K562 (cell line): ENCODE data around the gene SGSH. TPM values are rescaled to one million over a fixed set of nuclear protein-coding genes. Genes with fewer than 3 reads are reported as not detected.

Experiments used
- ATAC-seq: fragments of 200-7000 bp; cut with Tn5 transposase; 3 replicates; pipeline ENCODE4 v1.9.1; 2020; ENCODE audit warnings: moderate library complexity
- BruUV-seq: library from RNA; stranded (reverse); fragments of 400-500 nt; replicated peaks from 2 replicates; lab custom pipeline; 2021; lab: Mats Ljungman, UMichigan
- CTCF ChIA-PET: fragments of 300-600 bp; formaldehyde crosslinking; extraction: SDS; loops from one replicate; lab custom pipeline; 2021; ENCODE audit warnings: low intra/inter-chr PET ratio; lab: Yijun Ruan, JAX
- POLR2A ChIA-PET: fragments of 300-600, 350-650 bp; sonication (Branson Sonifier 250); formaldehyde crosslinking; extraction: SDS; loops from one replicate; lab custom pipeline; 2021; ENCODE audit warnings: antibody characterized with exemption, inconsistent platforms; lab: Yijun Ruan, JAX
- DNase-seq, 4 experiments: peaks; one replicate each; pipeline versions ENCODE4 v3.0.0 to v3.0.0-alpha.2; 2011 to 2018; ENCODE audit warnings: low spot score in 3 of 4, mixed read lengths in 3 of 4; ENCODE audit errors: extremely low read depth in 1 of 4
- FAIRE-seq: peaks from 2 replicates; lab custom pipeline; 2011; peaks lifted over from hg19 to GRCh38; lab: Jason Lieb, UNC
- H2AFZ ChIP-seq: 2 replicates; pipeline ENCODE4 v1.6.0; 2011; ENCODE audit warnings: low read depth, low read length, control low read depth, inconsistent platforms
- H3K27ac ChIP-seq: fragments of 200-600 bp; 3 replicates; pipeline ENCODE4 v1.8.0; 2011; ENCODE audit warnings: low read depth, mild to moderate bottlenecking, control low read depth, inconsistent platforms, low read length, moderate library complexity, mixed read lengths; ENCODE audit errors: extremely low read depth
- H3K27me3 ChIP-seq, 2 experiments: fragments of 300-600 bp in 1 of 2; 2 replicates in 1 of 2; 3 replicates in 1 of 2; pipeline versions ENCODE4 v1.6.0 to v1.8.0; 2011; ENCODE audit warnings: inconsistent platforms in 2 of 2, low read length in 2 of 2, mild to moderate bottlenecking in 1 of 2, mixed read lengths in 1 of 2, moderate library complexity in 1 of 2; ENCODE audit not compliant: control insufficient read depth in 2 of 2, insufficient read depth in 2 of 2
- H3K36me3 ChIP-seq: fragments of 300-600 bp; 3 replicates; pipeline ENCODE4 v1.8.0; 2011; ENCODE audit warnings: mild to moderate bottlenecking, low read length, inconsistent platforms; ENCODE audit not compliant: control insufficient read depth, insufficient read depth
- H3K4me1 ChIP-seq, 2 experiments: fragments of 200-600 bp in 1 of 2; replicated peaks in 1 of 2; 2 replicates in 1 of 2; 3 replicates in 1 of 2; pipeline versions ENCODE4 v1.5.1 to v1.8.0; 2011; ENCODE audit warnings: inconsistent platforms in 2 of 2, low read length in 2 of 2, mild to moderate bottlenecking in 1 of 2, mixed read lengths in 1 of 2, moderate library complexity in 1 of 2; ENCODE audit not compliant: control insufficient read depth in 2 of 2, insufficient read depth in 2 of 2
- H3K4me2 ChIP-seq: 2 replicates; pipeline ENCODE4 v1.6.1; 2011; ENCODE audit warnings: low read length, control low read depth, inconsistent platforms, mixed read lengths; ENCODE audit not compliant: insufficient read depth
- H3K4me3 ChIP-seq: fragments of 200-600 bp; sonication (generic), shearing (Covaris generic); 2 replicates; pipeline ENCODE4 v1.5.1; 2016; ENCODE audit warnings: control low read depth, inconsistent platforms
- H3K79me2 ChIP-seq: fragments of 200-600 bp; 3 replicates; pipeline ENCODE4 v1.8.0; 2011; ENCODE audit warnings: low read length, inconsistent platforms; ENCODE audit not compliant: control insufficient read depth, insufficient read depth
- H3K9ac ChIP-seq, 2 experiments: 2 replicates each; pipeline versions ENCODE4 v1.6.0 to v1.6.1; 2011; ENCODE audit warnings: low read depth in 2 of 2, low read length in 2 of 2, control low read depth in 1 of 2, inconsistent platforms in 1 of 2, mild to moderate bottlenecking in 1 of 2, mixed read lengths in 1 of 2; ENCODE audit not compliant: insufficient read depth in 1 of 2
- H3K9me1 ChIP-seq: one replicate; pipeline ENCODE4 v1.6.0; 2011; ENCODE audit warnings: inconsistent platforms, mild to moderate bottlenecking, low read length, moderate library complexity; ENCODE audit not compliant: control insufficient read depth, insufficient read depth
- H3K9me3 ChIP-seq: replicated peaks from 2 replicates; pipeline ENCODE4 v1.5.1; 2011; ENCODE audit warnings: low read depth, low read length, inconsistent platforms; ENCODE audit not compliant: control insufficient read depth, insufficient read depth
- H4K20me1 ChIP-seq: replicated peaks from 2 replicates; pipeline ENCODE4 v1.6.1; 2011; ENCODE audit warnings: low read length, inconsistent platforms, mixed read lengths; ENCODE audit not compliant: control insufficient read depth, insufficient read depth
- BACH1 ChIP-seq: fragments of 200-800 bp; sonication (Bioruptor generic); IDR thresholded peaks from 2 replicates; pipeline ENCODE4 v1.6.1; 2016; ENCODE audit warnings: missing genetic modification characterization, missing compliant biosample characterization
- CBX5 ChIP-seq: IDR thresholded peaks from 2 replicates; pipeline ENCODE4 v1.6.1; 2014; ENCODE audit warnings: low read depth, borderline replicate concordance
- CXXC5 ChIP-seq: fragments of 250-450 bp; sonication (Bioruptor Pico); IDR thresholded peaks from 2 replicates; pipeline ENCODE4 v1.8.0; 2022; ENCODE audit warnings: inconsistent platforms, mild to moderate bottlenecking, moderate library complexity
- EHMT2 ChIP-seq: fragments of 450-650 bp; IDR thresholded peaks from 2 replicates; pipeline ENCODE4 v1.6.1; 2018; ENCODE audit warnings: antibody characterized with exemption
- HOXB6 ChIP-seq: fragments of 250-450 bp; sonication (Bioruptor Pico); IDR thresholded peaks from 2 replicates; pipeline ENCODE4 v1.5.1; 2022; ENCODE audit warnings: mild to moderate bottlenecking, borderline replicate concordance
- KDM1A ChIP-seq, 2 experiments: fragments of 450-650 bp; IDR thresholded peaks; 2 replicates each; pipeline ENCODE4 v1.6.1; 2016; ENCODE audit warnings: mild to moderate bottlenecking in 2 of 2
- PYGO2 ChIP-seq: fragments of 450-650 bp; IDR thresholded peaks from 2 replicates; pipeline ENCODE4 v1.6.1; 2016; ENCODE audit warnings: mild to moderate bottlenecking, missing genetic modification characterization, moderate library complexity, missing compliant biosample characterization
- RUNX1 ChIP-seq: sonication (generic); IDR thresholded peaks from 2 replicates; pipeline ENCODE4 v1.6.1; 2016; ENCODE audit warnings: antibody characterized with exemption, low read depth
- U2AF2 ChIP-seq: fragments of 200-400 bp; formaldehyde crosslinking; optimal IDR thresholded peaks from 2 replicates; pipeline ENCODE3; 2017; ENCODE audit warnings: low read depth, mild to moderate bottlenecking, low read length
- ZNF121 ChIP-seq: sonication (generic); formaldehyde crosslinking; conservative IDR thresholded peaks from 2 replicates; pipeline ENCODE4 v1.8.0; 2022; ENCODE audit warnings: missing genetic modification reagents
- ZNF324 ChIP-seq: fragments of 250-450 bp; sonication (Bioruptor Pico); IDR thresholded peaks from 2 replicates; pipeline ENCODE4 v1.4.0; 2020; ENCODE audit warnings: mild to moderate bottlenecking
- ZNF347 ChIP-seq: fragments of 450-650 bp; formaldehyde crosslinking; IDR thresholded peaks from 2 replicates; pipeline ENCODE4 v1.4.0; 2020; ENCODE audit warnings: low read depth, mild to moderate bottlenecking, moderate library complexity
- WGBS: fragments of 100-300 bp; shearing (Covaris generic); methylation state at CpG from one replicate; pipeline ENCODE4 v1.1.6; 2016; ENCODE audit warnings: low coverage, mixed read lengths; ENCODE audit not compliant: insufficient coverage; ENCODE audit errors: missing lambda C conversion rate; 5-methylcytosine and 5-hydroxymethylcytosine counted together
- in situ Hi-C: fragments of 300-500 bp; cut with MboI; formaldehyde crosslinking; loops from 4 replicates; pipeline ENCODE4 v1.15.0; 2018; ENCODE audit warnings: inconsistent platforms, mixed read lengths
- intact Hi-C: fragments of 100-400 bp; cut with micrococcal nuclease; formaldehyde crosslinking; loops from 2 replicates; pipeline ENCODE4 v1.14.2; 2022
- polyA plus RNA-seq, 8 experiments: library from polyadenylated mRNA; depleted of rRNA in 4 of 8; stranded (reverse) in 5 of 8; unstranded in 3 of 8; fragments of >200 nt; fragmentation: Nextera tagmentation in 2 of 8; fragmentation: Illumina TruSeq in 1 of 8; extraction: Ambion mirVana in 2 of 8; extraction: Trizol in 1 of 8; gene quantifications; 2 replicates each; pipeline versions ENCODE4 v1.2.1 to v1.2.3, GENCODE V29; 2011 to 2014; ENCODE audit warnings: inconsistent platforms in 1 of 8, missing spikeins in 1 of 8
- total RNA-seq, 7 experiments: library from RNA; depleted of rRNA in 6 of 7; stranded (reverse); fragments of >200 nt in 6 of 7; fragmentation: Illumina TruSeq in 2 of 7; extraction: Trizol in 2 of 7; gene quantifications; 2 replicates each; pipeline versions ENCODE4 v1.2.1 to v1.2.3, GENCODE V29; 2011 to 2021; ENCODE audit warnings: low replicate concordance in 1 of 7
- TF ChIP-seq, protein P1 (sequence below): fragments of 250-450 bp; sonication (Bioruptor Pico); IDR thresholded peaks from 2 replicates; pipeline ENCODE4 v1.5.0; 2020; ENCODE audit warnings: mild to moderate bottlenecking, borderline replicate concordance
- TF ChIP-seq, protein P2 (sequence below), 2 experiments: fragments of 200-800 bp in 1 of 2; sonication (Bioruptor generic) in 1 of 2; sonication (generic) in 1 of 2; formaldehyde crosslinking in 1 of 2; IDR thresholded peaks in 1 of 2; conservative IDR thresholded peaks in 1 of 2; 2 replicates each; pipeline versions ENCODE4 v1.5.0 to v1.6.1; 2016 to 2020; ENCODE audit warnings: missing compliant biosample characterization in 1 of 2, missing genetic modification characterization in 1 of 2, missing genetic modification reagents in 1 of 2

Gene SGSH
- total and polyA plus RNA-seq, 9 of the 15 experiments (the other 6 are each of a cell fraction or from before 2014, with no cell fraction given), result 0.25 to 15.7 (median 4.9) TPM

DNA sequence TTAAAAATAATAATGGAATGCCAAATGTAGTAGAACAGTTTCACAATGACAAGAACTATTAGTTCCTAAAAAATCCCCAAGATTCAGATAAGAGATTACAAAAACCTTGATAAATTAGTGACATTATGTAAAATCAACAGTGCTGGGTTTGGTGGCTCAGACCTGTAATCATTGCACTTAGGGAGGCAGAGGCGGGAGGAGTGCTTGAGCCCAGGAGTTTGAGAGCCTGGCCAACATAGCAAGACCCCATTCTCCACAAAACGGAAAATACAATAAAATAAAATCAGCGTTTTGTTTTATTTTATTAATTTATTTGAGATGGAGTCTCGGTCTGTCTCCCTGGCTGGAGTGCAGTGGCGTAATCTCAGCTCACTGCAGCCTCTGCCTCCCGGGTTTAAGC lies 46.2 kb downstream of the SGSH start:
- 4% methylated on average over 6 of the region's 6 CpGs for WGBS
- H3K79me2 ChIP-seq, result no peaks in the 10 kb centered on the region
- H3K4me1 ChIP-seq, result peaks cover 0 to 12% of the 10 kb centered on the region in 2 experiments; a peak in 2 of 5 replicates
- intact Hi-C loops (no loop called here), in situ Hi-C loops (no loop called here)
- BruUV-seq, result no TSS peak
- peaks cover 34 to 69% of the 10 kb centered on the region in 2 experiments for H3K27me3 ChIP-seq
- ChIA-PET CTCF (no interaction called here), POLR2A (interaction anchor here (0.7 kb wide), 1 partner anchor 713 kb away, joined by 3 read pairs; no protein-coding TSS in a partner anchor)
- H3K27ac ChIP-seq, result no peak overlapping the region
- FAIRE-seq (no peak), ATAC-seq (no peak), DNase-seq (no peak)
- H3K36me3 ChIP-seq, result no peaks in the 10 kb centered on the region
- no peaks in the 10 kb centered on the region for H3K9me1 ChIP-seq
- H4K20me1 ChIP-seq, result no peaks in the 10 kb centered on the region
- peak; percentile 82 for TF ChIP-seq ZNF121
- no peak for TF ChIP-seq ZNF347 (CRISPR knock-in tag)
- no peak overlapping the region for H2AFZ ChIP-seq
- no peak overlapping the region for H3K4me2 ChIP-seq
- H3K9me3 ChIP-seq, result no peaks in the 10 kb centered on the region
- H3K4me3 ChIP-seq, result no peak overlapping the region
- no peak overlapping the region for H3K9ac ChIP-seq

DNA sequence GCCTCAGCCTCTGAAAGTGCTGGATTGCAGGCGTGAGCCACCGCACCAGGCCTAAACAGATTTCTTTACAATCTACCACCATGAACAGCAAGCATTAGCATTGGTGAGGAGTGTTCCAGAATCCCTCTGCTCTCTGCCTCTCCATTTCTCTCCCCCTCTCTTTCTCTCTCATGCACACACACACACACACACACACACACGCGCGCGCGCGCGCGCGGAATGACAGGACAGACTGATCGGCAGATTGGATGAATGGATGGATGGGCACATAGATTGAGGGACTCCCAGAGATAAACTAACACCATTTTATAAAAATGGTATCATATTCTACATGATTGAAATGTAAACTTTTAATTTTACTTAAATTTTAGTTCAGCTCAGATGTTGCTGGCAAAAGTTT lies 47.0 kb downstream of the SGSH start:
- CTCF ChIA-PET, result no interaction called here
- Histone ChIP-seq H3K4me2 (no peak overlapping the region), H3K36me3 (no peaks in the 10 kb centered on the region), H3K27me3 (peaks cover 31 to 69% of the 10 kb centered on the region in 2 experiments), H3K9me3 (no peaks in the 10 kb centered on the region), H2AFZ (no peak overlapping the region), H4K20me1 (no peaks in the 10 kb centered on the region), H3K79me2 (no peaks in the 10 kb centered on the region), H3K9ac (no peak overlapping the region), H3K4me3 (no peak overlapping the region), H3K4me1 (peaks cover 0 to 8% of the 10 kb centered on the region in 2 experiments; a peak in 2 of 5 replicates), H3K27ac (no peak overlapping the region), H3K9me1 (no peaks in the 10 kb centered on the region)
- in situ Hi-C loops (no loop called here), intact Hi-C loops (no loop called here)
- no peak for ATAC-seq
- 68% methylated on average over 9 of the region's 12 CpGs for WGBS
- no peak for DNase-seq
- POLR2A ChIA-PET, result no interaction called here
- FAIRE-seq, result no peak
- BruUV-seq, result no TSS peak
- TF ChIP-seq BACH1, result no peak
- no peak for TF ChIP-seq HOXB6 (CRISPR knock-in tag)
- no peak for TF ChIP-seq CXXC5 (CRISPR knock-in tag)
- no peak for TF ChIP-seq RUNX1
- TF ChIP-seq ZNF324 (CRISPR knock-in tag), result no peak
- no peak for TF ChIP-seq EHMT2
- TF ChIP-seq U2AF2, result no peak
- TF ChIP-seq PYGO2 (tag), result no peak
- no peak for TF ChIP-seq ZNF121
- no peak for TF ChIP-seq KDM1A (IDR thresholded peaks at IDR 0.05)
- TF ChIP-seq, protein P1, sequence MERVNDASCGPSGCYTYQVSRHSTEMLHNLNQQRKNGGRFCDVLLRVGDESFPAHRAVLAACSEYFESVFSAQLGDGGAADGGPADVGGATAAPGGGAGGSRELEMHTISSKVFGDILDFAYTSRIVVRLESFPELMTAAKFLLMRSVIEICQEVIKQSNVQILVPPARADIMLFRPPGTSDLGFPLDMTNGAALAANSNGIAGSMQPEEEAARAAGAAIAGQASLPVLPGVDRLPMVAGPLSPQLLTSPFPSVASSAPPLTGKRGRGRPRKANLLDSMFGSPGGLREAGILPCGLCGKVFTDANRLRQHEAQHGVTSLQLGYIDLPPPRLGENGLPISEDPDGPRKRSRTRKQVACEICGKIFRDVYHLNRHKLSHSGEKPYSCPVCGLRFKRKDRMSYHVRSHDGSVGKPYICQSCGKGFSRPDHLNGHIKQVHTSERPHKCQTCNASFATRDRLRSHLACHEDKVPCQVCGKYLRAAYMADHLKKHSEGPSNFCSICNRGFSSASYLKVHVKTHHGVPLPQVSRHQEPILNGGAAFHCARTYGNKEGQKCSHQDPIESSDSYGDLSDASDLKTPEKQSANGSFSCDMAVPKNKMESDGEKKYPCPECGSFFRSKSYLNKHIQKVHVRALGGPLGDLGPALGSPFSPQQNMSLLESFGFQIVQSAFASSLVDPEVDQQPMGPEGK (CRISPR knock-in tag), result no peak
- TF ChIP-seq, protein P2, sequence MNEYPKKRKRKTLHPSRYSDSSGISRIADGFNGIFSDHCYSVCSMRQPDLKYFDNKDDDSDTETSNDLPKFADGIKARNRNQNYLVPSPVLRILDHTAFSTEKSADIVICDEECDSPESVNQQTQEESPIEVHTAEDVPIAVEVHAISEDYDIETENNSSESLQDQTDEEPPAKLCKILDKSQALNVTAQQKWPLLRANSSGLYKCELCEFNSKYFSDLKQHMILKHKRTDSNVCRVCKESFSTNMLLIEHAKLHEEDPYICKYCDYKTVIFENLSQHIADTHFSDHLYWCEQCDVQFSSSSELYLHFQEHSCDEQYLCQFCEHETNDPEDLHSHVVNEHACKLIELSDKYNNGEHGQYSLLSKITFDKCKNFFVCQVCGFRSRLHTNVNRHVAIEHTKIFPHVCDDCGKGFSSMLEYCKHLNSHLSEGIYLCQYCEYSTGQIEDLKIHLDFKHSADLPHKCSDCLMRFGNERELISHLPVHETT (CRISPR knock-in tag; conservative IDR thresholded peaks at IDR 0.05 in 1 of 2, IDR thresholded peaks at IDR 0.05 in 1 of 2), result no peak
- TF ChIP-seq CBX5, result no peak
